ENCODE results near the gene METTL14.
A peak's percentile ranks its signal among the peaks of the same experiment; 100 is the strongest.

The METTL14 gene

DNA sequence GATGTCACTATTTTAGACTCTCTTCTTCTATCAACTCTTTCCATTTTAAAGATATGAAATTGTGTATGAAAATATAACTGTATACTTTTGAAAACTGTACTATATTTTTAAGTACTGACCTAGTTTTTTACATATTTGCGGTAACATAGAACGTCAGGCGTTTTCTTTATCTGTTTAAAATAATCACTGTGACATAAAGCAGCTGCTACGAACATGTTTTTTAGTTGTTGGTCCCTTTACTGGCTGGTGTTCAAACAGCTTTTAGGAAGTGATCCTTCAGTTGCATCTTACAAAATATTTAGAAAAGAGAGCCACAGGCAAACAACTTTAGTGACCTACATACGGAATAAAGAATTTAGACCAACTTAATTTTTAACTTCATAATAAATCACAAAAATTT is 73.1 kb downstream of the METTL14 start:
- Histone ChIP-seq H3K79me2 (ENCODE audit: low read length) (0 out of 2 replicates have a peak, but pooled peaks cover 3% of the 10 kb centered on the region), H3K36me3 (replicated peaks; ENCODE audit: low read depth, low read length) (peaks cover 29% of the 10 kb centered on the region), H4K20me1 (ENCODE audit: insufficient read depth, low read length) (peaks cover 24% of the 10 kb centered on the region), H3K4me1 (ENCODE audit: low read length) (peaks cover 26% of the 10 kb centered on the region), H2AFZ (ENCODE audit: low read depth, low read length) (no peak overlapping the region), H3K9me3 (ENCODE audit: insufficient read depth, low read length) (no peaks in the 10 kb centered on the region), H3K4me2 (ENCODE audit: low read length) (no peak overlapping the region), H3K27ac (ENCODE audit: low read length) (no peak overlapping the region), H3K4me3 (ENCODE audit: low read length) (no peak overlapping the region), H3K27me3 (ENCODE audit: low read depth, low read length) (no peaks in the 10 kb centered on the region), H3K9ac (ENCODE audit: low read length) (no peak overlapping the region)
- TF ChIP-seq EZH2phosphoT487 (IDR thresholded peaks at IDR 0.05; ENCODE audit: low read depth): no peak
- TF ChIP-seq, protein P1, sequence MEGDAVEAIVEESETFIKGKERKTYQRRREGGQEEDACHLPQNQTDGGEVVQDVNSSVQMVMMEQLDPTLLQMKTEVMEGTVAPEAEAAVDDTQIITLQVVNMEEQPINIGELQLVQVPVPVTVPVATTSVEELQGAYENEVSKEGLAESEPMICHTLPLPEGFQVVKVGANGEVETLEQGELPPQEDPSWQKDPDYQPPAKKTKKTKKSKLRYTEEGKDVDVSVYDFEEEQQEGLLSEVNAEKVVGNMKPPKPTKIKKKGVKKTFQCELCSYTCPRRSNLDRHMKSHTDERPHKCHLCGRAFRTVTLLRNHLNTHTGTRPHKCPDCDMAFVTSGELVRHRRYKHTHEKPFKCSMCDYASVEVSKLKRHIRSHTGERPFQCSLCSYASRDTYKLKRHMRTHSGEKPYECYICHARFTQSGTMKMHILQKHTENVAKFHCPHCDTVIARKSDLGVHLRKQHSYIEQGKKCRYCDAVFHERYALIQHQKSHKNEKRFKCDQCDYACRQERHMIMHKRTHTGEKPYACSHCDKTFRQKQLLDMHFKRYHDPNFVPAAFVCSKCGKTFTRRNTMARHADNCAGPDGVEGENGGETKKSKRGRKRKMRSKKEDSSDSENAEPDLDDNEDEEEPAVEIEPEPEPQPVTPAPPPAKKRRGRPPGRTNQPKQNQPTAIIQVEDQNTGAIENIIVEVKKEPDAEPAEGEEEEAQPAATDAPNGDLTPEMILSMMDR (IDR thresholded peaks at IDR 0.05; ENCODE audit: low read depth, low read length): no peak

DNA sequence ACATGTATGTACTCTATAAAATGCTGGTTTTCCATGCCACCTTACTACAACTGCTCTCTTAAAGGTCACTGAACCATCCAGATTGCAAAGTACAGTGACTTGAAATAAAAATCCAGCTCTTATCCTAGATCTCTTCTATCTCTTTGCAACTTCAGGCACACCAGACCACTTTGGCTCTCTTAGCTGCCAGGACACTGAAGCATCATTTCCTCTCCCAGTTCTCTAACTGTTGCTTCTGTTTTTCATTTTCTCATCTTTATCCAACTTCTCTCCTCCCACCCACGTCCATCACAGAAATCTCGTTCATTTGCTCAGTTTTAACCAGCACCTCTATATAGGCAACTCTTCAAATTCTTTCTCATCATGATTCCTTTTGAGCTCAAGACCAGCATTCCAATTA is 74.3 kb downstream of the METTL14 start:
- Histone ChIP-seq H4K20me1 (ENCODE audit: insufficient read depth, low read length) (peaks cover 24% of the 10 kb centered on the region), H3K9me3 (ENCODE audit: insufficient read depth, low read length) (no peaks in the 10 kb centered on the region), H3K36me3 (replicated peaks; ENCODE audit: low read depth, low read length) (peaks cover 32% of the 10 kb centered on the region), H3K4me1 (ENCODE audit: low read length) (peaks cover 26% of the 10 kb centered on the region), H3K4me2 (ENCODE audit: low read length) (peak overlapping the region; percentile 57; the same call in 1 of the 2 replicates), H3K4me3 (ENCODE audit: low read length) (no peak overlapping the region), H3K27ac (ENCODE audit: low read length) (no peak overlapping the region), H2AFZ (ENCODE audit: low read depth, low read length) (no peak overlapping the region), H3K27me3 (ENCODE audit: low read depth, low read length) (no peaks in the 10 kb centered on the region), H3K79me2 (ENCODE audit: low read length) (0 out of 2 replicates have a peak, but pooled peaks cover 3% of the 10 kb centered on the region), H3K9ac (ENCODE audit: low read length) (no peak overlapping the region)
- TF ChIP-seq, protein P1 (IDR thresholded peaks at IDR 0.05; ENCODE audit: low read depth, low read length): no peak
- TF ChIP-seq EZH2phosphoT487 (IDR thresholded peaks at IDR 0.05; ENCODE audit: low read depth): no peak

DNA sequence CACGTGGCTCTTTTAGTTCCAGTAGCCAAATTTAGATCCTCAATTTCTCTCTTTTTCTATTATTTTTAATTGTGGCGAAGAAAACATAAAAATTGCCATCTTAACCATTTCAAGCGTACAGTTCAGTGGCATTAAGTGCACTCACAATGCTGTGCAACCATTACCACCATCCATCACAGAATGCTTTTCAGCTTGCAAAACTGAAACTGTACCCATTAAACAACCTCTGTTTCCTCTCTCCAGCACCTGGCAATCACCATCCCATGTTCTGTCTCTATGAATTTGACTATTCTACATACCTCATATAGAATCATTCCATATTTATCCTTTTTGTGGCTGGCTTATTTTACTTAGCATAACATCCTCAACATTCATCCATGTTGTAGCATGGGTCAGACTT is 74.9 kb downstream of the METTL14 start:
- H3K4me2 ChIP-seq (ENCODE audit: low read length): peak overlapping the region; percentile 57
- peaks cover 37% of the 10 kb centered on the region for H3K36me3 ChIP-seq (replicated peaks; ENCODE audit: low read depth, low read length)
- H3K27ac ChIP-seq (ENCODE audit: low read length): no peak overlapping the region
- H2AFZ ChIP-seq (ENCODE audit: low read depth, low read length): no peak overlapping the region
- H3K4me1 ChIP-seq (ENCODE audit: low read length): peaks cover 26% of the 10 kb centered on the region
- H3K9ac ChIP-seq (ENCODE audit: low read length): no peak overlapping the region
- no peaks in the 10 kb centered on the region for H3K9me3 ChIP-seq (ENCODE audit: insufficient read depth, low read length)
- H4K20me1 ChIP-seq (ENCODE audit: insufficient read depth, low read length): peaks cover 24% of the 10 kb centered on the region
- no peaks in the 10 kb centered on the region for H3K27me3 ChIP-seq (ENCODE audit: low read depth, low read length)
- no peak overlapping the region for H3K4me3 ChIP-seq (ENCODE audit: low read length)
- no peak for TF ChIP-seq EZH2phosphoT487 (IDR thresholded peaks at IDR 0.05; ENCODE audit: low read depth)
- TF ChIP-seq, protein P1 (IDR thresholded peaks at IDR 0.05; ENCODE audit: low read depth, low read length): no peak
- 0 out of 2 replicates have a peak, but pooled peaks cover 3% of the 10 kb centered on the region for H3K79me2 ChIP-seq (ENCODE audit: low read length)

- no peak overlapping the region for H3K27ac ChIP-seq (ENCODE audit: low read length)
- peaks cover 26% of the 10 kb centered on the region for H3K4me1 ChIP-seq (ENCODE audit: low read length)
- no peak for TF ChIP-seq EZH2phosphoT487 (IDR thresholded peaks at IDR 0.05; ENCODE audit: low read depth)
- TF ChIP-seq, protein P1 (IDR thresholded peaks at IDR 0.05; ENCODE audit: low read depth, low read length): no peak
- H2AFZ ChIP-seq (ENCODE audit: low read depth, low read length): no peak overlapping the region
- H4K20me1 ChIP-seq (ENCODE audit: insufficient read depth, low read length): peaks cover 24% of the 10 kb centered on the region
- H3K36me3 ChIP-seq (replicated peaks; ENCODE audit: low read depth, low read length): peaks cover 37% of the 10 kb centered on the region
- peak overlapping the region; percentile 57 for H3K4me2 ChIP-seq (ENCODE audit: low read length)
- 0 out of 2 replicates have a peak, but pooled peaks cover 3% of the 10 kb centered on the region for H3K79me2 ChIP-seq (ENCODE audit: low read length)
- no peaks in the 10 kb centered on the region for H3K27me3 ChIP-seq (ENCODE audit: low read depth, low read length)
- no peak overlapping the region for H3K4me3 ChIP-seq (ENCODE audit: low read length)
- no peak overlapping the region for H3K9ac ChIP-seq (ENCODE audit: low read length)
- H3K9me3 ChIP-seq (ENCODE audit: insufficient read depth, low read length): no peaks in the 10 kb centered on the region
These were observed 75.3 kb downstream of the METTL14 start for GRCh38 chr4:118760493-118760892.
